Glutamatergic neuron (in vitro differentiated cells): Measurements from ENCODE around the gene UQCRC1. TPM values are rescaled to one million over a fixed set of nuclear protein-coding genes. Genes with fewer than 3 reads are reported as not detected.

Source experiments
- DNase-seq: peaks from one replicate; pipeline ENCODE4 v3.0.0; 2022
- H3K27ac Mint-ChIP-seq: one replicate; pipeline ENCODE4 v1.8.0; 2020; ENCODE audit warnings: mild to moderate bottlenecking, mixed read lengths, inconsistent platforms; ENCODE audit not compliant: unreplicated experiment
- H3K27me3 Mint-ChIP-seq: one replicate; pipeline ENCODE4 v1.8.0; 2020; ENCODE audit warnings: mild to moderate bottlenecking, moderate library complexity, mixed read lengths, inconsistent platforms; ENCODE audit not compliant: unreplicated experiment
- H3K36me3 Mint-ChIP-seq: one replicate; pipeline ENCODE4 v1.8.0; 2020; ENCODE audit warnings: mild to moderate bottlenecking, mixed read lengths, inconsistent platforms; ENCODE audit not compliant: unreplicated experiment
- H3K4me1 Mint-ChIP-seq: one replicate; pipeline ENCODE4 v1.8.0; 2020; ENCODE audit warnings: mild to moderate bottlenecking, low read depth, mixed read lengths, inconsistent platforms; ENCODE audit not compliant: unreplicated experiment
- H3K4me3 Mint-ChIP-seq: one replicate; pipeline ENCODE4 v1.8.0; 2020; ENCODE audit warnings: mild to moderate bottlenecking, mixed read lengths, inconsistent platforms; ENCODE audit not compliant: unreplicated experiment
- H3K9me3 Mint-ChIP-seq: one replicate; pipeline ENCODE4 v1.8.0; 2020; ENCODE audit warnings: mild to moderate bottlenecking, moderate library complexity, mixed read lengths, inconsistent platforms; ENCODE audit not compliant: unreplicated experiment
- CTCF ChIP-seq: fragments of 200-600 bp; sonication (generic); IDR thresholded peaks from one replicate; pipeline ENCODE4 v1.5.0; 2021; ENCODE audit not compliant: partially characterized antibody, unreplicated experiment
- total RNA-seq: library from RNA; stranded (reverse); fragmentation: NEBNext Ultra II Directional; extraction: Animal tissue kit (Norgen Biotek cat#: 25700); gene quantifications from one replicate; pipeline ENCODE4 v1.2.1, GENCODE V29; 2021; ENCODE audit not compliant: unreplicated experiment

UQCRC1 gene
- total RNA-seq, 1 donor from 2014 or later = 242 TPM

GRCh38 chr3:48597408-48597800, 12.0 kb downstream of the UQCRC1 start:
- peak overlapping the region; percentile 50 for H3K4me3 Mint-ChIP-seq
- H3K27ac Mint-ChIP-seq = peak overlapping the region; percentile 82
- TF ChIP-seq CTCF = no peak
- H3K27me3 Mint-ChIP-seq = peaks cover 12% of the 10 kb centered on the region
- peaks cover 12% of the 10 kb centered on the region for H3K4me1 Mint-ChIP-seq
- peak; percentile 11 for DNase-seq
- peaks cover 5% of the 10 kb centered on the region for H3K36me3 Mint-ChIP-seq
- H3K9me3 Mint-ChIP-seq = peaks cover 11% of the 10 kb centered on the region

- H3K4me3 Mint-ChIP-seq = peak overlapping the region; percentile 50
- H3K9me3 Mint-ChIP-seq = peaks cover 9% of the 10 kb centered on the region
- H3K36me3 Mint-ChIP-seq = peaks cover 5% of the 10 kb centered on the region
- DNase-seq = peak; percentile 10
- H3K27ac Mint-ChIP-seq = peak overlapping the region; percentile 82
- H3K27me3 Mint-ChIP-seq = peaks cover 12% of the 10 kb centered on the region
- H3K4me1 Mint-ChIP-seq = peaks cover 12% of the 10 kb centered on the region
- no peak for TF ChIP-seq CTCF
Measured at GRCh38 chr3:48596676-48597407, 12.6 kb downstream of the UQCRC1 start.

GRCh38 chr3:48596157-48596556, 13.3 kb downstream of the UQCRC1 start:
- Mint-ChIP-seq H3K27ac (no peak overlapping the region), H3K4me3 (peak overlapping the region; percentile 20), H3K4me1 (peaks cover 12% of the 10 kb centered on the region), H3K27me3 (peaks cover 12% of the 10 kb centered on the region), H3K36me3 (peaks cover 5% of the 10 kb centered on the region), H3K9me3 (peaks cover 8% of the 10 kb centered on the region)
- TF ChIP-seq CTCF = no peak
- peak; percentile 11 for DNase-seq

- no peak for TF ChIP-seq CTCF
- H3K4me3 Mint-ChIP-seq = no peak overlapping the region
- H3K4me1 Mint-ChIP-seq = peaks cover 12% of the 10 kb centered on the region
- peaks cover 5% of the 10 kb centered on the region for H3K36me3 Mint-ChIP-seq
- peak; percentile 48 for DNase-seq
- peaks cover 10% of the 10 kb centered on the region for H3K9me3 Mint-ChIP-seq
- peaks cover 16% of the 10 kb centered on the region for H3K27me3 Mint-ChIP-seq
- no peak overlapping the region for H3K27ac Mint-ChIP-seq
Measured at GRCh38 chr3:48595526-48596121, 13.8 kb downstream of the UQCRC1 start.

- H3K27me3 Mint-ChIP-seq = peaks cover 16% of the 10 kb centered on the region
- DNase-seq = no peak
- H3K4me3 Mint-ChIP-seq = no peak within 1 kb of the TSS
- peaks cover 5% of the 10 kb centered on the region for H3K36me3 Mint-ChIP-seq
- peaks cover 10% of the 10 kb centered on the region for H3K9me3 Mint-ChIP-seq
- no peak within 1 kb of the TSS for H3K27ac Mint-ChIP-seq
- peaks cover 12% of the 10 kb centered on the region for H3K4me1 Mint-ChIP-seq
- no peak for TF ChIP-seq CTCF
Measured at GRCh38 chr3:48595075-48595525, 14.3 kb downstream of the UQCRC1 start, which contains the start of gene COL7A1. Gene COL7A1, minus strand, starts transcription at chr3:48595329. Its CDS starts 170 bp downstream, at chr3:48595159.
